Ectodermal cell (in vitro differentiated cells): ENCODE results near the gene DYRK3.

Experiments
- H3K27ac ChIP-seq: 2 replicates; pipeline ENCODE4 v1.7.0; 2013; ENCODE audit warnings: mild to moderate bottlenecking, low read depth, low read length; ENCODE audit not compliant: insufficient read depth, poor library complexity, severe bottlenecking
- H3K27me3 ChIP-seq: 2 replicates; pipeline ENCODE4 v1.7.0; 2013; ENCODE audit warnings: mild to moderate bottlenecking, low read length; ENCODE audit not compliant: insufficient read depth, control insufficient read depth, poor library complexity, severe bottlenecking
- H3K36me3 ChIP-seq: one replicate; pipeline ENCODE4 v1.7.0; 2013; ENCODE audit warnings: low read length; ENCODE audit not compliant: control insufficient read depth, insufficient read depth
- H3K4me1 ChIP-seq: one replicate; pipeline ENCODE4 v1.7.0; 2013; ENCODE audit warnings: low read length; ENCODE audit not compliant: control insufficient read depth, insufficient read depth
- H3K4me3 ChIP-seq: 2 replicates; pipeline ENCODE4 v1.7.0; 2013; ENCODE audit warnings: low read depth, low read length, control low read depth; ENCODE audit not compliant: insufficient read depth
- H3K9me3 ChIP-seq: 2 replicates; pipeline ENCODE4 v1.7.0; 2013; ENCODE audit warnings: mild to moderate bottlenecking, low read length, moderate library complexity; ENCODE audit not compliant: control insufficient read depth
- WGBS, 2 experiments: methylation state at CpG; one replicate each; pipeline ENCODE4 v1.1.7; 2013; ENCODE audit warnings: missing lambda C conversion rate in 2 of 2; 5-methylcytosine and 5-hydroxymethylcytosine counted together

The DYRK3 gene

GRCh38 chr1:206649261-206649921 is 14.1 kb downstream of the DYRK3 start:
- Histone ChIP-seq H3K9me3 (no peaks in the 10 kb centered on the region), H3K4me1 (no peaks in the 10 kb centered on the region), H3K4me3 (no peak overlapping the region), H3K27me3 (no peaks in the 10 kb centered on the region), H3K27ac (no peak overlapping the region), H3K36me3 (peaks cover 15% of the 10 kb centered on the region)
- 94 to 97% methylated on average over 5 of the region's 5 CpGs for WGBS, 2 experiments

DNA sequence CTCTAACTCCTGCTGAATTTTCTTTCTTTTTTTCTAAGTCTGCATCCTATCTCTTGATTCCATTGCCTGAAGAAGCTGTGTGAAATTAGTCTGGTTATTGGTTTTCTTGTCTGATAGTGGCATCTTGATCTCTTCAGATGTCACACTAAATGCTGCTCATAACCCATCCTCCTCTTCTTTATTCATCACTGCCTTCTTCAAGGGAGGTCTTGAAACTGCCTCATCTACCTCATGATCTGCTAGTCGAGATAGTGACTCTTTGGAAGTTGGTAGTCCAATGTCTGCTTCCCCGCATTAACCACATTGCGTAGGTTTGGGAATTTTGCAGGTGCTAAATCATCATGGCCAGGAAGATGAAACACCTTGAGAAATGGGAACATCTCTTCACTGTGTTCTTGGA is 15.7 kb downstream of the DYRK3 start:
- no peaks in the 10 kb centered on the region for H3K4me1 ChIP-seq
- 95 to 97% methylated on average over 3 of the region's 3 CpGs for WGBS, 2 experiments
- H3K9me3 ChIP-seq = no peaks in the 10 kb centered on the region
- H3K27me3 ChIP-seq = no peaks in the 10 kb centered on the region
- no peak overlapping the region for H3K4me3 ChIP-seq
- peaks cover 15% of the 10 kb centered on the region for H3K36me3 ChIP-seq
- H3K27ac ChIP-seq = no peak overlapping the region

GRCh38 chr1:206651958-206652890 is 16.9 kb downstream of the DYRK3 start:
- Histone ChIP-seq H3K9me3 (no peaks in the 10 kb centered on the region), H3K4me1 (no peaks in the 10 kb centered on the region), H3K4me3 (no peak overlapping the region), H3K27me3 (peaks cover 2% of the 10 kb centered on the region), H3K36me3 (peaks cover 7% of the 10 kb centered on the region), H3K27ac (no peak overlapping the region)
- 94 to 98% methylated on average over 5 of the region's 5 CpGs for WGBS, 2 experiments

GRCh38 chr1:206653715-206654459 is 18.6 kb downstream of the DYRK3 start:
- H3K4me1 ChIP-seq = peaks cover 3% of the 10 kb centered on the region
- H3K27me3 ChIP-seq = peaks cover 11% of the 10 kb centered on the region
- no peak overlapping the region for H3K4me3 ChIP-seq
- H3K36me3 ChIP-seq = no peaks in the 10 kb centered on the region
- H3K27ac ChIP-seq = no peak overlapping the region
- no peaks in the 10 kb centered on the region for H3K9me3 ChIP-seq
- WGBS, 2 experiments = 96 to 97% methylated on average over 7 of the region's 7 CpGs

- H3K27me3 ChIP-seq = peaks cover 11% of the 10 kb centered on the region
- H3K27ac ChIP-seq = no peak overlapping the region
- H3K4me1 ChIP-seq = peaks cover 6% of the 10 kb centered on the region
- 87 to 90% methylated on average over 2 of the region's 2 CpGs for WGBS, 2 experiments
- no peaks in the 10 kb centered on the region for H3K36me3 ChIP-seq
- H3K4me3 ChIP-seq = no peak overlapping the region
- H3K9me3 ChIP-seq = no peaks in the 10 kb centered on the region
These were observed 19.5 kb downstream of the DYRK3 start for GRCh38 chr1:206654828-206655227.

- no peak overlapping the region for H3K27ac ChIP-seq
- no peak overlapping the region for H3K4me3 ChIP-seq
- no peaks in the 10 kb centered on the region for H3K9me3 ChIP-seq
- H3K4me1 ChIP-seq = peaks cover 6% of the 10 kb centered on the region
- H3K27me3 ChIP-seq = peaks cover 11% of the 10 kb centered on the region
- 88 to 92% methylated on average over 4 of the region's 4 CpGs for WGBS, 2 experiments
- no peaks in the 10 kb centered on the region for H3K36me3 ChIP-seq
These were observed 20.1 kb downstream of the DYRK3 start for GRCh38 chr1:206655471-206655882.

DNA sequence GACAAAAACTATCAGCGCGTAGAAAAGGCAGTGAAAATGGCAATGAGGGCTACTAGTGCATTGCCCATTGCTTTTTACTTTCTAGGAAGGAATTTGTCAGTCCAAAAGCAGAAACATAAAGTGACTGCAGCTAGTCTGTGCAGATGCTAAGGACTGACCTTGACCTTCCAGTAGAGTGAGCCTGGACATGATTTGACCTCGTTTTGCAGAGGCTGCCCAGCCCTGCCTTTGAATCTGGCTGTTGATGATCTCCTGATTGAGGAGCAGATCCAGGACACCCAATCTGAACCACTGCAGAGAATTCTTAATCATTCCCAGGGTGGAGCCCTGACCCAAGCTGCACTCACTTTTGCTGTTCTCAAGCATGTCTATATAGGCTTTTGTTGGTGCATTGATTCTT is 21.6 kb downstream of the DYRK3 start:
- H3K27me3 ChIP-seq = peaks cover 12% of the 10 kb centered on the region
- H3K4me3 ChIP-seq = no peak overlapping the region
- WGBS, 2 experiments = 96 to 98% methylated on average over 3 of the region's 3 CpGs
- H3K27ac ChIP-seq = no peak overlapping the region
- H3K9me3 ChIP-seq = no peaks in the 10 kb centered on the region
- H3K4me1 ChIP-seq = peaks cover 6% of the 10 kb centered on the region
- H3K36me3 ChIP-seq = no peaks in the 10 kb centered on the region

- no peak overlapping the region for H3K27ac ChIP-seq
- H3K9me3 ChIP-seq = no peaks in the 10 kb centered on the region
- H3K36me3 ChIP-seq = no peaks in the 10 kb centered on the region
- WGBS, 2 experiments = 80% methylated on average over 6 of the region's 6 CpGs
- peaks cover 19% of the 10 kb centered on the region for H3K27me3 ChIP-seq
- H3K4me1 ChIP-seq = peaks cover 6% of the 10 kb centered on the region
- H3K4me3 ChIP-seq = no peak overlapping the region
These were observed 22.4 kb downstream of the DYRK3 start for GRCh38 chr1:206657751-206658150.

DNA sequence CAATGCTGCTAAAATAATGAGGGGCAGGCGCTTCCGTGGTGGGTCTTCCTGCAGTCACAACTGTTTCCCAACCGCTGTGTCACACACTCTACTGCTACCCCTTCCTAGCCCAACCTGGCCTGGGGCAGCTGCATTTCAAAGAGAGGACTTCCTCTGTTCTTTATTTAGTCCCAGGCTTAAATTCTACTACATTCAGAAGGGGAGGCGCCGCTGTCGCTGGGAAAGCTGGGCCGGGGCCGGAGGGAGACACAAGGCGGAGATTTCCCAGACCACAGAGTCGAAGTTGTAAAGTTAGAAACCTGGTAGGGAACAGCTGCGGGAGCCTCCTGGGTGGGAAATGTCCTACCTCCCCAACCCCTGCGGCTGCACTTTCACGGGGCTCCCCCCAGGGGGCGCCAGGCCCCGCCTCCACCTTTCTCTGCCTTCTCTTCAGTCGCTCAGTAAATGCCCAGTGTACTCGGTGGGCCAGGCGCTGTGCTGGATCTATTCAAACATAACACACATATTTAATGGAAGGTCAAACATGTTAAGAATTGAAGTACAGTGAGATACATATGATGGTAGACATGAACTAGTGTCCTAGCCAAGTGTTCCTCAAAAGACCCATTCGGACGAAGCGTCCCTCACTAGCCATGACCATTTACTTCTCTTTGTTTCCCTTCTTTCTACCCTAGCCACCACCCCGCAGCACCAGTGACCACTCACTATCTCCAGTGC is 23.1 kb downstream of the DYRK3 start:
- Histone ChIP-seq H3K27ac (no peak overlapping the region), H3K36me3 (no peaks in the 10 kb centered on the region), H3K27me3 (peaks cover 25% of the 10 kb centered on the region), H3K4me3 (no peak overlapping the region), H3K4me1 (peaks cover 6% of the 10 kb centered on the region), H3K9me3 (no peaks in the 10 kb centered on the region)
- 22% methylated on average over 20 to 22 of the region's 22 CpGs for WGBS, 2 experiments
